ENCODE data around the gene LNP1. TPM values are rescaled to one million over a fixed set of nuclear protein-coding genes. Genes with fewer than 3 reads are reported as not detected.

The LNP1 gene
- total and polyA plus RNA-seq, 9 of the 15 experiments (the other 6 are each of a cell fraction or from before 2014, with no cell fraction given) = 1.9 to 5.2 (median 4.5) TPM

DNA sequence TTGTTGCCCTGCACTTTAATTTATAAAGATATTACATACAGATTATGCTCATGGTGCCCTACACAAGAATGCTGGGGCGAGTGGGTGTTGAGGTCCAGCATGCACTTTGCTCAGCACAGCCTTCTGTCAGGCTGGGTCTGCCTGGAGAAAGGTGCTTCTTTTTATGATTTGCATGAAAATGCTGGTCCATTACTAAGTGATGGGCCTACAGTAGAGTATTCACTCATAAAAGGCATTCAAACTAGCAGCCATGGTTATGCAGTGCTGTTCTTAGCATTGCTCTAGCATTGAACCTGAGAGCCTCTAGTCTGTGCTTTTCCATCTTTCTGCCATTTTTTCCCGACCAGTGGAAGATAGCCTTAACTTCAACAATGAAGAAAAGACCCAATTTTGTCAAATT is 12.3 kb downstream of the LNP1 start:
- 44% methylated on average over 2 of the region's 2 CpGs for WGBS (ENCODE audit: insufficient coverage, low coverage, missing lambda C conversion rate)
- ATAC-seq (no peak), FAIRE-seq (no peak), DNase-seq (ENCODE audit: extremely low read depth in 1 of 4, low spot score in 3 of 4) (no peak)
- Histone ChIP-seq H3K27ac (ENCODE audit: extremely low read depth, low read depth, low read length) (no peak overlapping the region), H3K9me1 (ENCODE audit: control insufficient read depth, insufficient read depth, low read length) (no peaks in the 10 kb centered on the region), H2AFZ (ENCODE audit: low read depth, low read length) (no peak overlapping the region), H3K79me2 (ENCODE audit: control insufficient read depth, insufficient read depth, low read length) (peaks cover 4% of the 10 kb centered on the region; the same call in 2 of the 3 replicates), H4K20me1 (replicated peaks; ENCODE audit: control insufficient read depth, insufficient read depth, low read length) (no peaks in the 10 kb centered on the region), H3K9me3 (replicated peaks; ENCODE audit: control insufficient read depth, insufficient read depth, low read depth, low read length) (no peaks in the 10 kb centered on the region), H3K9ac (ENCODE audit: insufficient read depth in 1 of 2, low read depth in 2 of 2, low read length in 2 of 2) (no peak overlapping the region), H3K4me1 (replicated peaks in 1 of 2; ENCODE audit: control insufficient read depth in 2 of 2, insufficient read depth in 2 of 2, low read length in 2 of 2) (no peaks in the 10 kb centered on the region; a peak in 1 of 5 replicates), H3K4me2 (ENCODE audit: insufficient read depth, low read length) (no peak overlapping the region), H3K4me3 (no peak overlapping the region), H3K36me3 (ENCODE audit: control insufficient read depth, insufficient read depth, low read length) (no peaks in the 10 kb centered on the region), H3K27me3 (ENCODE audit: control insufficient read depth in 2 of 2, insufficient read depth in 2 of 2, low read length in 2 of 2) (no peaks in the 10 kb centered on the region)
- in situ Hi-C loops (cut with MboI) (no loop called here), intact Hi-C loops (cut with micrococcal nuclease) (no loop called here)
- ChIA-PET POLR2A (no interaction called here), CTCF (ENCODE audit: low intra/inter-chr PET ratio) (no interaction called here)
- TF ChIP-seq RCOR1 (IDR thresholded peaks at IDR 0.05; ENCODE audit: borderline replicate concordance in 1 of 2, low read depth in 2 of 2, low read length in 2 of 2) (no peak), ZNF12 (CRISPR knock-in tag; IDR thresholded peaks at IDR 0.05) (no peak), KLF10 (CRISPR knock-in tag; IDR thresholded peaks at IDR 0.05) (no peak), SAFB (IDR thresholded peaks at IDR 0.05; ENCODE audit: borderline replicate concordance, low read depth, low read length) (no peak), LEF1 (IDR thresholded peaks at IDR 0.05) (no peak), CREB1 (IDR thresholded peaks at IDR 0.05) (no peak), CREB1 (CRISPR knock-in tag; IDR thresholded peaks at IDR 0.05) (no peak), PHF21A (IDR thresholded peaks at IDR 0.05; ENCODE audit: borderline replicate concordance, low read depth) (no peak), HMBOX1 (IDR thresholded peaks at IDR 0.05) (no peak), ZC3H4 (CRISPR knock-in tag; IDR thresholded peaks at IDR 0.05; ENCODE audit: borderline replicate concordance) (no peak)
- TF ChIP-seq, protein P1, sequence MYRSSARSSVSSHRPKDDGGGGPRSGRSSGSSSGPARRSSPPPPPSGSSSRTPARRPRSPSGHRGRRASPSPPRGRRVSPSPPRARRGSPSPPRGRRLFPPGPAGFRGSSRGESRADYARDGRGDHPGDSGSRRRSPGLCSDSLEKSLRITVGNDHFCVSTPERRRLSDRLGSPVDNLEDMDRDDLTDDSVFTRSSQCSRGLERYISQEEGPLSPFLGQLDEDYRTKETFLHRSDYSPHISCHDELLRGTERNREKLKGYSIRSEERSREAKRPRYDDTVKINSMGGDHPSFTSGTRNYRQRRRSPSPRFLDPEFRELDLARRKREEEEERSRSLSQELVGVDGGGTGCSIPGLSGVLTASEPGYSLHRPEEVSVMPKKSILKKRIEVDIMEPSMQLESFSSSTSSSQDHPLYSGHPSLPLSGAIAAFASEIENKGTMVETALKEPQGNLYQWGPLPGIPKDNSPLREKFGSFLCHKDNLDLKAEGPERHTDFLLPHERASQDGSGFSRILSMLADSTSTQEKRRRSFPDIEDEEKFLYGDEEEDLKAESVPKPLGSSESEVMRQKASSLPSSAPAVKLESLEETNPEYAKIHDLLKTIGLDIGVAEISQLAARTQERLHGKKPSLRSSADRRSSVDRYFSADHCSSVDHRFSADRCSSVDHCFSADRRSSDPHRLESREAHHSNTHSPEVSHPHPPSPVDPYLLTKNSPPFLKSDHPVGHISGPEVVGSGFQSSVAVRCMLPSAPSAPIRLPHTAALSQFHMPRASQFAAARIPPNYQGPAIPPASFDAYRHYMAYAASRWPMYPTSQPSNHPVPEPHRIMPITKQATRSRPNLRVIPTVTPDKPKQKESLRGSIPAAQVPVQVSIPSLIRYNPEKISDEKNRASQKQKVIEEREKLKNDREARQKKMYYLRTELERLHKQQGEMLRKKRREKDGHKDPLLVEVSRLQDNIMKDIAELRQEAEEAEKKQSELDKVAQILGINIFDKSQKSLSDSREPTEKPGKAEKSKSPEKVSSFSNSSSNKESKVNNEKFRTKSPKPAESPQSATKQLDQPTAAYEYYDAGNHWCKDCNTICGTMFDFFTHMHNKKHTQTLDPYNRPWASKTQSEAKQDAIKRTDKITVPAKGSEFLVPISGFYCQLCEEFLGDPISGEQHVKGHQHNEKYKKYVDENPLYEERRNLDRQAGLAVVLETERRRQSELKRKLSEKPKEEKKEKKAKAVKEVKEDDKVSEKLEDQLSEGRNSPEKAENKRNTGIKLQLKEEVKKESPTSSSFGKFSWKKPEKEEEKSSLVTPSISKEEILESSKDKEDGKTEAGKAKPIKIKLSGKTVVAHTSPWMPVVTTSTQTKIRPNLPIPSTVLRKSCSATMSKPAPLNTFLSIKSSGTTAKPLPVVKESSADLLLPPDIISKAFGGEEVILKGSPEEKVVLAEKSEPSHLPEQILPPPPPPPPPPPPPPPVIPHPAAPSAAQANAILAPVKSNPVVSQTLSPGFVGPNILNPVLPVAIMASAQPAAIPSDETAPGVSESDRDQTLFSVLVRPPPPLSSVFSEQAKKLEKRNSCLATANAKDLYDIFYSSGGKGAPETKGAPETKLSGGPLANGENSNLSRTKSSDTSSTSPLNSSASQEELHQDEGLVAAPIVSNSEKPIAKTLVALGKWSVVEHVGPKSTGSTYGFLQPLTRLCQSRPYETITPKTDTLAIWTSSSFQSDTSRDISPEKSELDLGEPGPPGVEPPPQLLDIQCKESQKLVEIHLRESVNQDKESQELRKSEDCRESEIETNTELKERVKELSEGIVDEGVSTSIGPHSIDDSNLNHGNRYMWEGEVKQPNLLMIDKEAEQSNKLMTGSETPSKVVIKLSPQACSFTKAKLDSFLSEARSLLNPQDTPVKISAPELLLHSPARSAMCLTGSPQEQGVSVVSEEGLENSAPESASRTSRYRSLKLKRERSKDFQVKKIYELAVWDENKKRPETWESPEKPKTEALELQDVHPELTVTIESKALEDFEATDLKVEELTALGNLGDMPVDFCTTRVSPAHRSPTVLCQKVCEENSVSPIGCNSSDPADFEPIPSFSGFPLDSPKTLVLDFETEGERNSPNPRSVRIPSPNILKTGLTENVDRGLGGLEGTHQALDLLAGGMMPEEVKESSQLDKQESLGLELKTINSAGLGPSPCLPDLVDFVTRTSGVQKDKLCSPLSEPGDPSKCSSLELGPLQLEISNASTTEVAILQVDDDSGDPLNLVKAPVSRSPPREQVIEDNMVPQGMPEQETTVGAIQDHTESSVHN (IDR thresholded peaks at IDR 0.05; ENCODE audit: borderline replicate concordance in 1 of 2, low read depth in 1 of 2) = no peak
- BruUV-seq (replicated peaks) = no TSS peak

Measured in K562 (cell line).